Activated naive CD4-positive, alpha-beta T cell treated with anti-CD3 and anti-CD28 coated beads, Interleukin-2, amount 50 U/mL, for 16 hours (primary cell): Measurements from ENCODE around the gene ELOVL5.

Source experiments
- DNase-seq: peaks from one replicate; pipeline ENCODE4 v3.0.0-alpha.2; 2020

Gene ELOVL5

GRCh38 chr6:53236241-53236640 lies 112.5 kb downstream of the ELOVL5 start:
- DNase-seq = no peak

- DNase-seq = no peak
Measured at GRCh38 chr6:53235508-53235907, 113.2 kb downstream of the ELOVL5 start.

- no peak for DNase-seq
Measured at GRCh38 chr6:53233309-53233708, 115.4 kb downstream of the ELOVL5 start.

GRCh38 chr6:53230775-53231467 lies 117.8 kb downstream of the ELOVL5 start:
- no peak for DNase-seq

GRCh38 chr6:53227847-53228246 lies 120.9 kb downstream of the ELOVL5 start:
- no peak for DNase-seq

GRCh38 chr6:53220605-53221004 lies 128.1 kb downstream of the ELOVL5 start:
- no peak for DNase-seq
